HepG2 (cell line): ENCODE results near the gene CHCHD1. TPM values are rescaled to one million over a fixed set of nuclear protein-coding genes. Genes with fewer than 3 reads are reported as not detected.

Experiments used
- ATAC-seq: fragments of 200-7000 bp; cut with Tn5 transposase; 3 replicates; pipeline ENCODE4 v1.9.1; 2020; ENCODE audit warnings: mild to moderate bottlenecking, moderate library complexity
- BruUV-seq: library from RNA; stranded (reverse); fragments of 400-500 nt; replicated peaks from 2 replicates; lab custom pipeline; 2021; lab: Mats Ljungman, UMichigan
- CTCF ChIA-PET: fragments of 300-600 bp; formaldehyde crosslinking; extraction: SDS; loops from one replicate; lab custom pipeline; 2021; ENCODE audit warnings: low total read pairs, inconsistent platforms, low intra/inter-chr PET ratio; lab: Yijun Ruan, JAX
- POLR2A ChIA-PET: fragments of 350-600 bp; sonication (Branson Sonifier 250); formaldehyde crosslinking; loops from one replicate; lab custom pipeline; 2020; ENCODE audit warnings: antibody characterized with exemption, inconsistent platforms; lab: Yijun Ruan, JAX
- DNase-seq: peaks from one replicate; pipeline ENCODE4 v3.0.0-alpha.2; 2015; ENCODE audit warnings: low spot score
- FAIRE-seq: peaks from 3 replicates; lab custom pipeline; 2011; peaks lifted over from hg19 to GRCh38; lab: Jason Lieb, UNC
- H2AFZ ChIP-seq: one replicate; pipeline ENCODE4 v1.6.1; 2011; ENCODE audit warnings: low read length, inconsistent platforms
- H3K27ac ChIP-seq: fragments of 300-600 bp; 3 replicates; pipeline ENCODE4 v1.8.0; 2011; ENCODE audit warnings: mixed run types, mild to moderate bottlenecking, mixed read lengths, low read length, inconsistent platforms; ENCODE audit not compliant: insufficient read depth; ENCODE audit errors: extremely low read length
- H3K27me3 ChIP-seq, 2 experiments: fragments of 200-600 bp in 1 of 2; 2 replicates in 1 of 2; 3 replicates in 1 of 2; pipeline versions ENCODE4 v1.6.0 to v1.8.0; 2011; ENCODE audit warnings: low read length in 2 of 2, mild to moderate bottlenecking in 2 of 2, moderate library complexity in 2 of 2, inconsistent platforms in 1 of 2; ENCODE audit not compliant: insufficient read depth in 2 of 2, control insufficient read depth in 1 of 2
- H3K36me3 ChIP-seq, 2 experiments: fragments of 200-600 bp in 1 of 2; replicated peaks in 1 of 2; 2 replicates in 1 of 2; 3 replicates in 1 of 2; pipeline versions ENCODE4 v1.5.1 to v1.8.0; 2011; ENCODE audit warnings: low read length in 2 of 2, inconsistent platforms in 1 of 2; ENCODE audit not compliant: insufficient read depth in 2 of 2, control insufficient read depth in 1 of 2
- H3K4me1 ChIP-seq: 2 replicates; pipeline ENCODE4 v1.5.1; 2012; ENCODE audit warnings: low read length, inconsistent platforms; ENCODE audit not compliant: insufficient read depth
- H3K4me2 ChIP-seq: 2 replicates; pipeline ENCODE4 v1.6.0; 2011; ENCODE audit warnings: low read depth, low read length, inconsistent platforms
- H3K4me3 ChIP-seq, 3 experiments: fragments of 200-600 bp in 1 of 3; sonication (generic), shearing (Covaris generic) in 1 of 3; replicated peaks in 1 of 3; 2 replicates each; pipeline ENCODE4 v1.5.1; 2011 to 2016; ENCODE audit warnings: low read length in 3 of 3, inconsistent platforms in 2 of 3, low read depth in 2 of 3, mild to moderate bottlenecking in 2 of 3, control low read depth in 1 of 3, mixed read lengths in 1 of 3; ENCODE audit not compliant: insufficient read depth in 1 of 3
- H3K79me2 ChIP-seq: one replicate; pipeline ENCODE4 v1.6.1; 2011; ENCODE audit warnings: low read length, inconsistent platforms; ENCODE audit not compliant: insufficient read depth
- H3K9ac ChIP-seq: 2 replicates; pipeline ENCODE4 v1.6.0; 2011; ENCODE audit warnings: mild to moderate bottlenecking, low read depth, low read length, inconsistent platforms; ENCODE audit not compliant: insufficient read depth
- H3K9me3 ChIP-seq: 2 replicates; pipeline ENCODE4 v1.5.1; 2012; ENCODE audit warnings: mild to moderate bottlenecking, low read length
- H4K20me1 ChIP-seq: 2 replicates; pipeline ENCODE4 v1.6.0; 2011; ENCODE audit warnings: inconsistent platforms, mild to moderate bottlenecking, low read length, moderate library complexity; ENCODE audit not compliant: insufficient read depth
- ATF5 ChIP-seq: sonication (generic); formaldehyde crosslinking; IDR thresholded peaks from 2 replicates; pipeline ENCODE4 v1.4.0; 2020; ENCODE audit warnings: mild to moderate bottlenecking, low read depth, missing genetic modification reagents
- CEBPZ ChIP-seq: IDR thresholded peaks from 2 replicates; pipeline ENCODE4 v1.6.1; 2012; ENCODE audit warnings: low read length, improper control_type of control experiment
- NCOA2 ChIP-seq: sonication (generic); formaldehyde crosslinking; IDR thresholded peaks from 2 replicates; pipeline ENCODE4 v1.8.0; 2022; ENCODE audit warnings: inconsistent platforms
- PAXIP1 ChIP-seq: sonication (generic); formaldehyde crosslinking; conservative IDR thresholded peaks from 2 replicates; pipeline ENCODE4 v1.4.0; 2020; ENCODE audit warnings: mild to moderate bottlenecking, missing genetic modification reagents, moderate library complexity
- WGBS: methylation state at CpG from one replicate; pipeline ENCODE4 v1.1.6; 2017; ENCODE audit warnings: low lambda C conversion rate; 5-methylcytosine and 5-hydroxymethylcytosine counted together
- in situ Hi-C: cut with HindIII; loops from 2 replicates; pipeline ENCODE4 v1.10.0; 2017; ENCODE audit warnings: low pct_unique_long_range_greater_than_20kb; ENCODE audit not compliant: extremely low pct_ligation_motif_present
- intact Hi-C: fragments of 100-400 bp; cut with micrococcal nuclease; formaldehyde crosslinking; loops from one replicate; pipeline ENCODE4 v1.10.0; 2022; ENCODE audit not compliant: unreplicated experiment
- polyA plus RNA-seq, 8 experiments: library from polyadenylated mRNA; depleted of rRNA in 3 of 8; stranded (reverse) in 7 of 8; unstranded in 1 of 8; fragments of >200 nt; fragmentation: Illumina TruSeq in 4 of 8; extraction: Trizol in 4 of 8; gene quantifications; 2 replicates each; pipeline versions ENCODE4 v1.2.1 to v1.2.3, GENCODE V29; 2011 to 2016; ENCODE audit warnings: low read depth in 4 of 8, missing spikeins in 1 of 8, mixed read lengths in 1 of 8; ENCODE audit not compliant: insufficient read depth in 1 of 8
- total RNA-seq, 5 experiments: library from RNA; depleted of rRNA; stranded (reverse); fragments of >200 nt; fragmentation: Illumina TruSeq; extraction: Trizol; gene quantifications; 2 replicates each; pipeline ENCODE4 v1.2.3, GENCODE V29; 2016; ENCODE audit warnings: low read depth in 1 of 5

The CHCHD1 gene
- total and polyA plus RNA-seq, 2 of the 13 experiments (the other 11 are each of a cell fraction or from before 2014, with no cell fraction given), result 36.9 to 71.2 TPM

- TF ChIP-seq PAXIP1 (CRISPR knock-in tag), result no peak
These were observed 7.8 kb downstream of the CHCHD1 start (continued) for GRCh38 chr10:73789659-73790055.

GRCh38 chr10:73790886-73791625 is 9.2 kb downstream of the CHCHD1 start:
- no peak for DNase-seq
- Histone ChIP-seq H3K36me3 (peaks cover 34 to 62% of the 10 kb centered on the region in 2 experiments), H3K27me3 (no peaks in the 10 kb centered on the region; a peak in 1 of 5 replicates), H3K4me1 (peaks cover 26% of the 10 kb centered on the region), H3K9me3 (no peaks in the 10 kb centered on the region), H4K20me1 (0 out of 2 replicates have a peak, but pooled peaks cover 2% of the 10 kb centered on the region), H3K4me3 (no peak overlapping the region)
- POLR2A ChIA-PET, result no interaction called here
- CTCF ChIA-PET, result no interaction called here
- no peak for FAIRE-seq
- 95% methylated on average over 17 of the region's 22 CpGs for WGBS
- no TSS peak for BruUV-seq
- in situ Hi-C loops, result no loop called here
- ATAC-seq, result no peak
- TF ChIP-seq ATF5 (no peak), NCOA2 (no peak), CEBPZ (no peak)
- TF ChIP-seq, all 625 proteins: peak for 0
- Histone ChIP-seq H3K27ac (no peak overlapping the region), H2AFZ (no peak overlapping the region), H3K9ac (no peak overlapping the region), H3K4me2 (no peak overlapping the region), H3K79me2 (peaks cover 21% of the 10 kb centered on the region)
- intact Hi-C loops, result no loop called here
